SK-N-SH (cell line): ENCODE data around the gene CCDC60. TPM values are rescaled to one million over a fixed set of nuclear protein-coding genes. Genes with fewer than 3 reads are reported as not detected.

Experiments
- CTCF ChIA-PET: fragments of 300-600, 350-600 bp; formaldehyde crosslinking; extraction: SDS; loops from one replicate; lab custom pipeline; 2021; lab: Yijun Ruan, JAX
- POLR2A ChIA-PET: fragments of 350-600 bp; sonication (Branson Sonifier 250); formaldehyde crosslinking; extraction: SDS; loops from one replicate; lab custom pipeline; 2020; ENCODE audit warnings: antibody characterized with exemption, inconsistent platforms; lab: Yijun Ruan, JAX
- DNase-seq: peaks from one replicate; pipeline ENCODE4 v3.0.0; 2012
- H2AFZ ChIP-seq: fragments of 200-600 bp; sonication (generic); 2 replicates; pipeline ENCODE4 v1.8.1; 2016; ENCODE audit warnings: antibody characterized with exemption, mild to moderate bottlenecking, low read depth
- H3F3A ChIP-seq: fragments of 200-600 bp; sonication (generic); replicated peaks from 2 replicates; pipeline ENCODE3; 2016; ENCODE audit warnings: antibody characterized with exemption, mild to moderate bottlenecking; ENCODE audit not compliant: insufficient read depth
- H3K27ac ChIP-seq, 2 experiments: fragments of 200-500 bp in 1 of 2; fragments of 200-600 bp in 1 of 2; sonication (Bioruptor generic) in 1 of 2; sonication (generic), shearing (Covaris generic) in 1 of 2; 2 replicates each; pipeline versions ENCODE4 v1.5.1 to v1.6.1; 2014 to 2016; ENCODE audit warnings: low read depth in 2 of 2, inconsistent platforms in 1 of 2, low read length in 1 of 2, mild to moderate bottlenecking in 1 of 2, mixed read lengths in 1 of 2
- H3K27me3 ChIP-seq: fragments of 200-600 bp; sonication (generic), shearing (Covaris generic); 2 replicates; pipeline ENCODE4 v1.6.1; 2016; ENCODE audit warnings: mixed run types; ENCODE audit not compliant: insufficient read depth
- H3K36me3 ChIP-seq, 2 experiments: fragments of 200-500 bp in 1 of 2; fragments of 200-600 bp in 1 of 2; sonication (Bioruptor generic) in 1 of 2; sonication (generic) in 1 of 2; replicated peaks in 1 of 2; 2 replicates each; pipeline versions ENCODE3 to v1.5.1; 2014 to 2016; ENCODE audit warnings: low read length in 1 of 2, mild to moderate bottlenecking in 1 of 2; ENCODE audit not compliant: insufficient read depth in 2 of 2, control insufficient read depth in 1 of 2
- H3K4me1 ChIP-seq, 2 experiments: fragments of 200-500 bp in 1 of 2; fragments of 200-600 bp in 1 of 2; sonication (Bioruptor generic) in 1 of 2; sonication (generic), shearing (Covaris generic) in 1 of 2; 2 replicates each; pipeline versions ENCODE4 v1.5.1 to v1.6.1; 2014 to 2016; ENCODE audit warnings: low read depth in 1 of 2, low read length in 1 of 2, mixed run types in 1 of 2; ENCODE audit not compliant: insufficient read depth in 2 of 2, control insufficient read depth in 1 of 2
- H3K4me2 ChIP-seq: fragments of 200-600 bp; sonication (generic), shearing (Covaris generic); 2 replicates; pipeline ENCODE4 v1.6.1; 2017; ENCODE audit warnings: mixed run types
- H3K4me3 ChIP-seq, 2 experiments: fragments of 200-500 bp in 1 of 2; fragments of 200-600 bp in 1 of 2; sonication (Bioruptor generic) in 1 of 2; sonication (generic), shearing (Covaris generic) in 1 of 2; 2 replicates each; pipeline versions ENCODE4 v1.5.1 to v1.8.1; 2014 to 2016; ENCODE audit warnings: low read depth in 2 of 2, inconsistent platforms in 1 of 2, low read length in 1 of 2, mild to moderate bottlenecking in 1 of 2, mixed read lengths in 1 of 2, moderate library complexity in 1 of 2
- H3K79me2 ChIP-seq: fragments of 200-600 bp; sonication (generic); 2 replicates; pipeline ENCODE4 v1.8.1; 2017; ENCODE audit warnings: mild to moderate bottlenecking; ENCODE audit not compliant: insufficient read depth
- H3K9ac ChIP-seq: fragments of 200-600 bp; sonication (generic); 2 replicates; pipeline ENCODE4 v1.6.1; 2017; ENCODE audit warnings: mixed run types
- H3K9me2 ChIP-seq: fragments of 200-600 bp; sonication (generic); 2 replicates; pipeline ENCODE4 v1.6.1; 2017; ENCODE audit warnings: mixed run types
- H3K9me3 ChIP-seq: fragments of 200-600 bp; sonication (generic); 2 replicates; pipeline ENCODE4 v1.6.1; 2017; ENCODE audit warnings: mixed run types, mild to moderate bottlenecking, moderate library complexity
- H4K20me1 ChIP-seq: fragments of 200-600 bp; sonication (generic); 2 replicates; pipeline ENCODE4 v1.6.1; 2017; ENCODE audit warnings: mild to moderate bottlenecking, mixed run types; ENCODE audit not compliant: insufficient read depth
- ELF1 ChIP-seq: IDR thresholded peaks from 2 replicates; pipeline ENCODE4 v1.4.0; 2012
- EP300 ChIP-seq, 2 experiments: IDR thresholded peaks; 2 replicates each; pipeline versions ENCODE4 v1.4.0 to v1.6.1; 2012; ENCODE audit warnings: borderline replicate concordance in 1 of 2, low read depth in 1 of 2, low read length in 1 of 2
- FOXJ3 ChIP-seq: sonication (generic); formaldehyde crosslinking; IDR thresholded peaks from 2 replicates; pipeline ENCODE4 v1.5.1; 2020; ENCODE audit warnings: mild to moderate bottlenecking, missing genetic modification reagents
- FOXM1 ChIP-seq: IDR thresholded peaks from 2 replicates; pipeline ENCODE4 v1.4.0; 2012; ENCODE audit warnings: low read depth, mild to moderate bottlenecking
- IRF3 ChIP-seq: fragments of 150-350 bp; IDR thresholded peaks from 2 replicates; pipeline ENCODE4 v1.6.1; 2016; ENCODE audit warnings: mild to moderate bottlenecking, low read depth, low read length
- NFIC ChIP-seq: IDR thresholded peaks from 2 replicates; pipeline ENCODE4 v1.4.0; 2012; ENCODE audit warnings: borderline replicate concordance
- POLR2AphosphoS5 ChIP-seq: IDR thresholded peaks from 2 replicates; pipeline ENCODE4 v1.6.1; 2012; ENCODE audit warnings: low read depth, low read length
- RAD21 ChIP-seq: IDR thresholded peaks from 2 replicates; pipeline ENCODE4 v1.6.1; 2012; ENCODE audit warnings: mild to moderate bottlenecking, low read length
- REST ChIP-seq: IDR thresholded peaks from 2 replicates; pipeline ENCODE4 v1.6.1; 2012; ENCODE audit warnings: mild to moderate bottlenecking, low read depth, low read length, moderate library complexity
- RFX5 ChIP-seq: IDR thresholded peaks from 2 replicates; pipeline ENCODE4 v1.6.1; 2012; ENCODE audit warnings: mild to moderate bottlenecking, improper control_type of control experiment, low read length
- SIN3A ChIP-seq: IDR thresholded peaks from 2 replicates; pipeline ENCODE4 v1.6.1; 2012; ENCODE audit warnings: low read depth, mild to moderate bottlenecking, low read length, moderate library complexity, borderline replicate concordance
- TCF12 ChIP-seq: IDR thresholded peaks from 2 replicates; pipeline ENCODE4 v1.4.0; 2012
- USF1 ChIP-seq: IDR thresholded peaks from 2 replicates; pipeline ENCODE4 v1.4.0; 2012; ENCODE audit warnings: low read depth, borderline replicate concordance
- WGBS: methylation state at CpG from one replicate; pipeline ENCODE4 v1.1.6; 2017; ENCODE audit warnings: low lambda C conversion rate; 5-methylcytosine and 5-hydroxymethylcytosine counted together
- polyA plus RNA-seq, 3 experiments: library from polyadenylated mRNA; depleted of rRNA; stranded (reverse); fragments of >200 nt; gene quantifications; 2 replicates each; pipeline ENCODE4 v1.2.3, GENCODE V29; 2012

Gene CCDC60
- polyA plus RNA-seq, 1 of the 3 experiments (the other 2 are of a cell fraction): not detected

GRCh38 chr12:119501052-119501451 is 166.5 kb downstream of the CCDC60 start:
- CTCF ChIA-PET: interaction anchor here (1.0 to 2.4 kb wide), 2 partner anchors 25 to 57 kb away, joined by 3 to 7 read pairs; no protein-coding TSS in a partner anchor
- H3K4me1 ChIP-seq: no peaks in the 10 kb centered on the region
- no peaks in the 10 kb centered on the region for H3K79me2 ChIP-seq
- WGBS: 31% methylated on average over 2 of the region's 2 CpGs
- no peaks in the 10 kb centered on the region for H3F3A ChIP-seq
- no peaks in the 10 kb centered on the region for H3K36me3 ChIP-seq
- H3K27me3 ChIP-seq: no peaks in the 10 kb centered on the region
- POLR2A ChIA-PET: no interaction called here
- no peak overlapping the region for H3K4me2 ChIP-seq
- H3K9ac ChIP-seq: no peak overlapping the region
- no peak overlapping the region for H2AFZ ChIP-seq
- H3K9me3 ChIP-seq: no peaks in the 10 kb centered on the region
- TF ChIP-seq IRF3 (no peak), REST (no peak)
- H3K9me2 ChIP-seq: no peaks in the 10 kb centered on the region
- H4K20me1 ChIP-seq: no peaks in the 10 kb centered on the region
- DNase-seq: no peak
- no peak overlapping the region for H3K27ac ChIP-seq
- H3K4me3 ChIP-seq: no peak overlapping the region

GRCh38 chr12:119505001-119505400 is 170.5 kb downstream of the CCDC60 start:
- no peaks in the 10 kb centered on the region for H3K9me2 ChIP-seq
- H4K20me1 ChIP-seq: no peaks in the 10 kb centered on the region
- H3K9me3 ChIP-seq: no peaks in the 10 kb centered on the region
- CTCF ChIA-PET: no interaction called here
- no peak overlapping the region for H3K9ac ChIP-seq
- 54% methylated on average over 6 of the region's 6 CpGs for WGBS
- DNase-seq: no peak
- no peak overlapping the region for H2AFZ ChIP-seq
- peak overlapping the region; percentile 7; the same call in 1 of the 2 replicates for H3K4me2 ChIP-seq
- H3K27ac ChIP-seq: no peak overlapping the region
- H3K36me3 ChIP-seq: no peaks in the 10 kb centered on the region
- no peaks in the 10 kb centered on the region for H3F3A ChIP-seq
- no peak overlapping the region; a peak in 1 of 4 replicates for H3K4me3 ChIP-seq
- POLR2A ChIA-PET: no interaction called here
- no peaks in the 10 kb centered on the region for H3K27me3 ChIP-seq
- H3K4me1 ChIP-seq: no peaks in the 10 kb centered on the region
- H3K79me2 ChIP-seq: no peaks in the 10 kb centered on the region
- TF ChIP-seq FOXM1 (no peak), NFIC (no peak), SIN3A (no peak), REST (no peak), FOXJ3 (CRISPR knock-in tag) (no peak), TCF12 (no peak), USF1 (no peak), EP300 (IDR thresholded peaks at IDR 0.05; ENCODE audit: borderline replicate concordance in 1 of 2, low read depth in 1 of 2, low read length in 1 of 2) (no peak), RAD21 (no peak), RFX5 (no peak), ELF1 (no peak), POLR2AphosphoS5 (no peak)
- TF ChIP-seq, all 33 proteins: peak for 0
